HG02870 (cell line): ENCODE data around the gene CMSS1.
A peak's percentile ranks its signal among the peaks of the same experiment; 100 is the strongest.

Experiments used
- ATAC-seq: cut with Tn5 transposase; IDR thresholded peaks from one replicate; pipeline ENCODE4 v1.9.1; 2021; ENCODE audit warnings: mild to moderate bottlenecking, moderate library complexity; ENCODE audit not compliant: unreplicated experiment

CMSS1 gene

GRCh38 chr3:99873269-99874102 lies 55.8 kb downstream of the CMSS1 start:
- ATAC-seq, result peak; percentile 1

GRCh38 chr3:99874237-99875002 lies 56.8 kb downstream of the CMSS1 start:
- no peak for ATAC-seq

- ATAC-seq, result no peak
Observed at GRCh38 chr3:99875581-99875928, 57.9 kb downstream of the CMSS1 start.

GRCh38 chr3:99875929-99876841 lies 58.5 kb downstream of the CMSS1 start:
- peak; percentile 69 for ATAC-seq

GRCh38 chr3:99877031-99877579 lies 59.4 kb downstream of the CMSS1 start:
- ATAC-seq, result no peak

- ATAC-seq, result peak; percentile 60
Observed at GRCh38 chr3:99878005-99878404, 60.3 kb downstream of the CMSS1 start.

- ATAC-seq, result no peak
Observed at GRCh38 chr3:99879275-99879674, 61.6 kb downstream of the CMSS1 start.

GRCh38 chr3:99881121-99881524 lies 63.5 kb downstream of the CMSS1 start:
- no peak for ATAC-seq

GRCh38 chr3:99882436-99883137 lies 64.9 kb downstream of the CMSS1 start:
- no peak for ATAC-seq

GRCh38 chr3:99883138-99883461 lies 65.4 kb downstream of the CMSS1 start:
- no peak for ATAC-seq

- ATAC-seq, result no peak
Observed at GRCh38 chr3:99883693-99884092, 66.0 kb downstream of the CMSS1 start.

- no peak for ATAC-seq
Observed at GRCh38 chr3:99884484-99884883, 66.8 kb downstream of the CMSS1 start.

GRCh38 chr3:99885085-99885484 lies 67.4 kb downstream of the CMSS1 start:
- no peak for ATAC-seq

- ATAC-seq, result no peak
Observed at GRCh38 chr3:99885851-99886250, 68.2 kb downstream of the CMSS1 start.

- ATAC-seq, result no peak
Observed at GRCh38 chr3:99891610-99892285, 74.1 kb downstream of the CMSS1 start.

GRCh38 chr3:99892332-99892731 lies 74.7 kb downstream of the CMSS1 start:
- no peak for ATAC-seq

GRCh38 chr3:99895131-99895696 lies 77.6 kb downstream of the CMSS1 start:
- ATAC-seq, result no peak

GRCh38 chr3:99895703-99896441 lies 78.2 kb downstream of the CMSS1 start:
- no peak for ATAC-seq

- ATAC-seq, result no peak
Observed at GRCh38 chr3:99896482-99896881, 78.8 kb downstream of the CMSS1 start.
